B cell (primary cell): ENCODE measurements around the gene PCDH9.

Experiments
- EZH2 ChIP-seq: IDR thresholded peaks from 2 replicates; pipeline ENCODE4 v1.6.1; 2012; ENCODE audit warnings: borderline replicate concordance, low read depth, mild to moderate bottlenecking, moderate library complexity, low read length; ENCODE audit not compliant: insufficient read depth, poor library complexity, severe bottlenecking
- TF ChIP-seq, protein P1 (sequence below): fragments of 200-600 bp; IDR thresholded peaks from one replicate; pipeline ENCODE4 v1.8.0; 2022; ENCODE audit warnings: antibody characterized with exemption, mild to moderate bottlenecking

DNA sequence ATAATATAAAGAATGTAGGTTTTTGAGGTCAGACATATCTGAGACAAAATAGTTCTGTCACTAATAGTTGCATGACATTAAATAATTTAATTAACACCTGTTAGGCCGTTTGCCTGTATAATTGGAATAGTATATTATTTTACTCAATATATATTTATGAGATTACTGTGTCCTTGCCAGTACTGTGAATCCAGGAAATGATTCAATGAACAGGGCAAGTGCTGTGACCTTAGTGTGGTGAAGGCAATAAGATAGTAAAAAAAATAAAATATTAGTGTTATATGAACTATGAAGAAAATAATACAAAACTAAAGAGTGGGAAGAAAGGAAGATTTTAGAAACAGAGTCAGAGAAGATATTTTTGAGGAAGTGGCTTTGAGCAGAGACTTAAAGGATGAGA, 403.7 kb downstream of the PCDH9 start:
- TF ChIP-seq, protein P1, sequence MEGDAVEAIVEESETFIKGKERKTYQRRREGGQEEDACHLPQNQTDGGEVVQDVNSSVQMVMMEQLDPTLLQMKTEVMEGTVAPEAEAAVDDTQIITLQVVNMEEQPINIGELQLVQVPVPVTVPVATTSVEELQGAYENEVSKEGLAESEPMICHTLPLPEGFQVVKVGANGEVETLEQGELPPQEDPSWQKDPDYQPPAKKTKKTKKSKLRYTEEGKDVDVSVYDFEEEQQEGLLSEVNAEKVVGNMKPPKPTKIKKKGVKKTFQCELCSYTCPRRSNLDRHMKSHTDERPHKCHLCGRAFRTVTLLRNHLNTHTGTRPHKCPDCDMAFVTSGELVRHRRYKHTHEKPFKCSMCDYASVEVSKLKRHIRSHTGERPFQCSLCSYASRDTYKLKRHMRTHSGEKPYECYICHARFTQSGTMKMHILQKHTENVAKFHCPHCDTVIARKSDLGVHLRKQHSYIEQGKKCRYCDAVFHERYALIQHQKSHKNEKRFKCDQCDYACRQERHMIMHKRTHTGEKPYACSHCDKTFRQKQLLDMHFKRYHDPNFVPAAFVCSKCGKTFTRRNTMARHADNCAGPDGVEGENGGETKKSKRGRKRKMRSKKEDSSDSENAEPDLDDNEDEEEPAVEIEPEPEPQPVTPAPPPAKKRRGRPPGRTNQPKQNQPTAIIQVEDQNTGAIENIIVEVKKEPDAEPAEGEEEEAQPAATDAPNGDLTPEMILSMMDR: no peak
- TF ChIP-seq EZH2: no peak
